Stomach (tissue), 9 donors: ENCODE data around the gene FOSL2. TPM values are rescaled to one million over a fixed set of nuclear protein-coding genes. Genes with fewer than 3 reads are reported as not detected.

Source experiments
- DNase-seq, 2 donors: peaks; one replicate each; pipeline versions ENCODE4 v3.0.0 to v3.0.0-alpha.2; 2013 to 2019
- H3K27ac ChIP-seq, 5 donors: fragments of 200-600 bp in 4 of 5; sonication (generic) in 4 of 5; one replicate each; pipeline ENCODE4 v1.5.1; 2013 to 2019; ENCODE audit warnings: mild to moderate bottlenecking in 1 of 5, moderate library complexity in 1 of 5
- H3K27me3 ChIP-seq, 3 donors: fragments of 200-600 bp; sonication (generic); one replicate each; pipeline ENCODE4 v1.5.1; 2017 to 2019; ENCODE audit warnings: mixed run types in 1 of 3
- H3K36me3 ChIP-seq, 4 donors: fragments of 200-600 bp; sonication (generic); 1 replicate in 3 of 4; 2 replicates in 1 of 4; pipeline ENCODE4 v1.5.1; 2016 to 2019
- H3K4me1 ChIP-seq, 4 donors: fragments of 200-600 bp; sonication (generic); one replicate each; pipeline ENCODE4 v1.5.1; 2016 to 2019
- H3K4me3 ChIP-seq, 4 donors: fragments of 200-600 bp; sonication (generic) in 3 of 4; one replicate each; pipeline ENCODE4 v1.5.1; 2016 to 2019; ENCODE audit warnings: mild to moderate bottlenecking in 1 of 4
- H3K9me3 ChIP-seq, 4 donors: fragments of 200-600 bp; sonication (generic); one replicate each; pipeline ENCODE4 v1.5.1; 2016 to 2019
- CTCF ChIP-seq, 7 experiments: fragments of 450-650 bp in 4 of 7; fragments of 200-600 bp in 3 of 7; sonication (generic) in 3 of 7; IDR thresholded peaks; one replicate each; pipeline ENCODE4 v1.5.1; 2016 to 2019; ENCODE audit warnings: antibody characterized with exemption in 7 of 7, control low read depth in 2 of 7, mild to moderate bottlenecking in 1 of 7
- EP300 ChIP-seq: sonication (generic); formaldehyde crosslinking; IDR thresholded peaks from one replicate; pipeline ENCODE4 v1.6.1; 2017; ENCODE audit warnings: antibody characterized with exemption
- POLR2A ChIP-seq, 4 donors: fragments of 450-650 bp; IDR thresholded peaks; one replicate each; pipeline ENCODE4 v1.6.1; 2016; ENCODE audit warnings: antibody characterized with exemption in 4 of 4, control low read depth in 2 of 4, mild to moderate bottlenecking in 1 of 4, moderate library complexity in 1 of 4
- POLR2AphosphoS5 ChIP-seq, 3 donors: sonication (generic); formaldehyde crosslinking; IDR thresholded peaks; one replicate each; pipeline ENCODE4 v1.6.1; 2016; ENCODE audit warnings: antibody characterized with exemption in 3 of 3
- WGBS, 5 donors: extraction: QIAGEN DNeasy Blood & Tissue Kit in 3 of 5; methylation state at CpG; one replicate each; pipeline versions ENCODE4 v1.1.5 to v1.1.7; 2013 to 2018; 5-methylcytosine and 5-hydroxymethylcytosine counted together
- intact Hi-C: fragments of 100-400 bp; cut with DNase I; formaldehyde crosslinking; loops from one replicate; pipeline ENCODE4 v1.15.1; 2023; ENCODE audit warnings: low total_unique reads
- polyA plus RNA-seq, 3 donors: library from polyadenylated mRNA; stranded (reverse); fragments of 200-250 nt; gene quantifications; one replicate each; pipeline ENCODE4 v1.2.3, GENCODE V29; 2013
- total RNA-seq, 5 donors: library from RNA; depleted of rRNA; stranded (reverse); fragments of >200 nt; gene quantifications; one replicate each; pipeline versions ENCODE4 v1.1.0 to v1.2.3, GENCODE V29; 2014 to 2016
- donor health status: healthy with polysubstance abuse.
- donor health status: Bipolar disorder and iron deficiency.
- donor health status: healthy.

The FOSL2 gene
- total and polyA plus RNA-seq, 8 donors, result 24.4 to 227 (median 71.2) TPM

- no peak for DNase-seq
- 70 to 86% (median 78%) methylated on average over 5 of the region's 5 CpGs for WGBS, 5 donors
- Histone ChIP-seq H3K4me1 (peaks cover 0 to 11% (median 0%) of the 10 kb centered on the region in 4 donors), H3K36me3 (no peaks in the 10 kb centered on the region), H3K4me3 (no peak overlapping the region), H3K27me3 (no peaks in the 10 kb centered on the region), H3K9me3 (peaks cover 0 to 8% (median 4%) of the 10 kb centered on the region in 4 donors), H3K27ac (no peak overlapping the region)
- intact Hi-C loops, result no loop called here
- TF ChIP-seq CTCF (IDR thresholded peaks at IDR 0.05) (no peak), POLR2A (IDR thresholded peaks at IDR 0.05) (no peak), POLR2AphosphoS5 (IDR thresholded peaks at IDR 0.05) (no peak), EP300 (no peak)
Observed at GRCh38 chr2:28434600-28434989, 41.9 kb downstream of the FOSL2 start.

- intact Hi-C loops, result no loop called here
- Histone ChIP-seq H3K4me3 (no peak overlapping the region), H3K27me3 (no peaks in the 10 kb centered on the region), H3K9me3 (peaks cover 0 to 8% (median 4%) of the 10 kb centered on the region in 4 donors), H3K36me3 (no peaks in the 10 kb centered on the region), H3K4me1 (peaks cover 0 to 11% (median 0%) of the 10 kb centered on the region in 4 donors), H3K27ac (no peak overlapping the region)
- no peak for TF ChIP-seq CTCF (IDR thresholded peaks at IDR 0.05)
- no peak for TF ChIP-seq POLR2A (IDR thresholded peaks at IDR 0.05)
- TF ChIP-seq EP300, result no peak
- no peak for TF ChIP-seq POLR2AphosphoS5 (IDR thresholded peaks at IDR 0.05)
- 78 to 92% (median 89%) methylated on average over 4 of the region's 4 CpGs for WGBS, 5 donors
- DNase-seq, result no peak
Observed at GRCh38 chr2:28435241-28435640, 42.6 kb downstream of the FOSL2 start.

GRCh38 chr2:28435814-28436351 lies 43.2 kb downstream of the FOSL2 start:
- Histone ChIP-seq H3K9me3 (peaks cover 0 to 8% (median 4%) of the 10 kb centered on the region in 4 donors), H3K27ac (no peak overlapping the region), H3K4me1 (peaks cover 0 to 11% (median 0%) of the 10 kb centered on the region in 4 donors), H3K27me3 (no peaks in the 10 kb centered on the region), H3K36me3 (no peaks in the 10 kb centered on the region), H3K4me3 (no peak overlapping the region)
- intact Hi-C loops, result no loop called here
- WGBS, 5 donors, result 59 to 80% (median 68%) methylated on average over 3 to 4 of the region's 4 CpGs
- no peak for TF ChIP-seq EP300
- no peak for TF ChIP-seq CTCF (IDR thresholded peaks at IDR 0.05)
- no peak for TF ChIP-seq POLR2A (IDR thresholded peaks at IDR 0.05)
- TF ChIP-seq POLR2AphosphoS5 (IDR thresholded peaks at IDR 0.05), result no peak
- peak in 1 of 2 donors; percentile 55 for DNase-seq

GRCh38 chr2:28436525-28437051 lies 43.9 kb downstream of the FOSL2 start:
- Histone ChIP-seq H3K36me3 (no peaks in the 10 kb centered on the region), H3K4me1 (peaks cover 0 to 11% (median 0%) of the 10 kb centered on the region in 4 donors), H3K4me3 (no peak overlapping the region), H3K27me3 (no peaks in the 10 kb centered on the region), H3K27ac (no peak overlapping the region), H3K9me3 (peaks cover 0 to 8% (median 4%) of the 10 kb centered on the region in 4 donors)
- no peak for TF ChIP-seq POLR2A (IDR thresholded peaks at IDR 0.05)
- intact Hi-C loops, result no loop called here
- peak in 1 of 2 donors; percentile 62 for DNase-seq
- WGBS, 5 donors, result 65 to 75% (median 72%) methylated on average over 14 to 17 of the region's 17 CpGs
